B cell (primary cell): ENCODE data around the gene CFAP141. TPM values are rescaled to one million over a fixed set of nuclear protein-coding genes. Genes with fewer than 3 reads are reported as not detected.

Source experiments
- ATAC-seq: fragments of 200-7000 bp; cut with Tn5 transposase; one replicate; pipeline ENCODE4 v1.10.0; 2021; ENCODE audit warnings: low read depth, mild to moderate bottlenecking, moderate number of reproducible peaks, moderate library complexity
- CTCF ChIA-PET: fragments of 350-600 bp; sonication (Branson Sonifier 250); formaldehyde crosslinking; loops from one replicate; lab custom pipeline; 2021; ENCODE audit warnings: antibody characterized with exemption, inconsistent platforms; lab: Charles Lee
- POLR2A ChIA-PET: fragments of 350-600 bp; sonication (Branson Sonifier 250); formaldehyde crosslinking; loops from one replicate; lab custom pipeline; 2021; ENCODE audit warnings: antibody characterized with exemption; lab: Charles Lee
- DNase-seq: peaks from one replicate; pipeline ENCODE4 v3.0.0; 2013
- H2AFZ ChIP-seq: 2 replicates; pipeline ENCODE4 v1.6.1; 2012; ENCODE audit warnings: mild to moderate bottlenecking, low read depth, low read length; ENCODE audit not compliant: insufficient read depth, poor library complexity, severe bottlenecking
- H3K27ac ChIP-seq, 2 donors: 1 replicate in 1 of 2; 2 replicates in 1 of 2; pipeline ENCODE4 v1.5.1; 2012 to 2013; ENCODE audit warnings: low read length in 2 of 2, mild to moderate bottlenecking in 2 of 2, moderate library complexity in 1 of 2
- H3K27me3 ChIP-seq, 4 experiments: fragments of 200-600 bp in 1 of 4; sonication (generic) in 1 of 4; replicated peaks in 1 of 4; 1 replicate in 2 of 4; 2 replicates in 2 of 4; pipeline versions ENCODE4 v1.6.1 to v1.7.0; 2013 to 2016; ENCODE audit warnings: low read length in 3 of 4, mild to moderate bottlenecking in 2 of 4, mixed read lengths in 1 of 4, moderate library complexity in 1 of 4; ENCODE audit not compliant: insufficient read depth in 4 of 4, control insufficient read depth in 3 of 4; ENCODE audit errors: control extremely low read depth in 1 of 4
- H3K36me3 ChIP-seq, 2 experiments: replicated peaks in 1 of 2; 1 replicate in 1 of 2; 2 replicates in 1 of 2; pipeline versions ENCODE4 v1.6.1 to v1.7.1; 2013; ENCODE audit warnings: low read length in 1 of 2; ENCODE audit not compliant: insufficient read depth in 2 of 2, control insufficient read depth in 1 of 2; ENCODE audit errors: control extremely low read depth in 1 of 2, extremely low read depth in 1 of 2
- H3K4me1 ChIP-seq, 2 donors: fragments of 200-600 bp in 1 of 2; sonication (generic) in 1 of 2; 1 replicate in 1 of 2; 2 replicates in 1 of 2; pipeline versions ENCODE4 v1.5.1 to v1.6.1; 2013 to 2017; ENCODE audit warnings: low read length in 2 of 2; ENCODE audit not compliant: control insufficient read depth in 2 of 2, insufficient read depth in 2 of 2
- H3K4me2 ChIP-seq: replicated peaks from 2 replicates; pipeline ENCODE3; 2012; ENCODE audit warnings: mild to moderate bottlenecking, low read depth, low read length; ENCODE audit not compliant: poor library complexity, severe bottlenecking
- H3K4me3 ChIP-seq, 5 experiments: fragments of 200-600 bp in 1 of 5; sonication (generic) in 1 of 5; 1 replicate in 3 of 5; 2 replicates in 2 of 5; pipeline versions ENCODE4 v1.5.1 to v1.7.0; 2011 to 2016; ENCODE audit warnings: low read length in 4 of 5, mild to moderate bottlenecking in 4 of 5, low read depth in 2 of 5, control low read depth in 1 of 5, moderate library complexity in 1 of 5; ENCODE audit not compliant: insufficient read depth in 1 of 5; ENCODE audit errors: control extremely low read depth in 1 of 5, extremely low read depth in 1 of 5
- H3K79me2 ChIP-seq: fragments of 200-600 bp; sonication (generic); one replicate; pipeline ENCODE4 v1.6.0; 2016; ENCODE audit warnings: low read length; ENCODE audit not compliant: control insufficient read depth, insufficient read depth
- H3K9ac ChIP-seq: fragments of 200-600 bp; sonication (generic); 2 replicates; pipeline ENCODE4 v1.6.1; 2017; ENCODE audit warnings: mild to moderate bottlenecking, low read length, moderate library complexity
- H3K9me3 ChIP-seq, 3 donors: one replicate each; pipeline versions ENCODE4 v1.6.1 to v1.7.1; 2013; ENCODE audit warnings: low read length in 2 of 3; ENCODE audit not compliant: control insufficient read depth in 2 of 3, insufficient read depth in 1 of 3; ENCODE audit errors: control extremely low read depth in 1 of 3
- H4K20me1 ChIP-seq: 2 replicates; pipeline ENCODE4 v1.6.0; 2012; ENCODE audit warnings: mild to moderate bottlenecking, low read length; ENCODE audit not compliant: insufficient read depth, control insufficient read depth, poor library complexity, severe bottlenecking
- H3K27ac Mint-ChIP-seq: one replicate; pipeline ENCODE4 v1.8.0; 2021; ENCODE audit warnings: mixed read lengths
- H3K27me3 Mint-ChIP-seq: one replicate; pipeline ENCODE4 v1.8.0; 2021; ENCODE audit warnings: mixed read lengths
- H3K4me1 Mint-ChIP-seq: one replicate; pipeline ENCODE4 v1.8.0; 2021; ENCODE audit warnings: mixed read lengths
- H3K4me3 Mint-ChIP-seq: one replicate; pipeline ENCODE4 v1.8.0; 2021; ENCODE audit warnings: mixed read lengths
- H3K9me3 Mint-ChIP-seq: one replicate; pipeline ENCODE4 v1.8.0; 2022; ENCODE audit warnings: mixed read lengths; ENCODE audit not compliant: insufficient read depth
- EZH2 ChIP-seq: IDR thresholded peaks from 2 replicates; pipeline ENCODE4 v1.6.1; 2012; ENCODE audit warnings: borderline replicate concordance, low read depth, mild to moderate bottlenecking, moderate library complexity, low read length; ENCODE audit not compliant: insufficient read depth, poor library complexity, severe bottlenecking
- WGBS: methylation state at CpG from one replicate; pipeline ENCODE4 v1.1.5; 2013; ENCODE audit warnings: missing lambda C conversion rate; ENCODE audit not compliant: insufficient coverage; 5-methylcytosine and 5-hydroxymethylcytosine counted together
- intact Hi-C: fragments of 100-400 bp; cut with micrococcal nuclease; formaldehyde crosslinking; loops from one replicate; pipeline ENCODE4 v1.10.0; 2022
- polyA plus RNA-seq: library from polyadenylated mRNA; depleted of rRNA; stranded (reverse); fragments of >200 nt; gene quantifications from 2 replicates; pipeline ENCODE4 v1.2.3, GENCODE V29; 2012
- total RNA-seq, 2 donors: library from RNA; stranded (reverse); fragments of 120-200 nt in 1 of 2; gene quantifications; 1 replicate in 1 of 2; 2 replicates in 1 of 2; pipeline versions ENCODE4 v1.2.3 to v1.2.4, GENCODE V29; 2013 to 2022
- TF ChIP-seq, protein P1 (sequence below): fragments of 200-600 bp; IDR thresholded peaks from one replicate; pipeline ENCODE4 v1.8.0; 2022; ENCODE audit warnings: antibody characterized with exemption, mild to moderate bottlenecking

The CFAP141 gene
- total and polyA plus RNA-seq, 2 donors (not counting 1 experiment from before 2014, with no cell fraction given), result not detected

DNA sequence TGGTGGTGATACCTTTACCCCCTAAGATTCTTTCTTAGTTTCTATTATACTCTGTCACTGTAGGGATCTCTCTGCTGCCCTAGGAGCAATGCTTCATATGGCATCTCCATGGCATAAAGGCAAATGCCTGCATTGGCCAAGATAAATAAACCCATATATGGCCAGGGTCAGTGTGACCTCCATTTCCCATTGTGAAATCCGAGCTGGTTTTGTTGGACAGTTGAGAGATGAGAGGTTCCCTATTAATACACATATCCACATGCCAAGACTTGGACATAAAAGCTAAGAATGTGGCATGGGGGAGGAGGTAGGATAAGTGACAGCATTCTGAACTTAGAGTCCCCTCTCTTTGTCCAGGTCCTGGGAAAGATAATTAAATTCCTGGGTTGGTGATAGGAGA lies 15.6 kb downstream of the CFAP141 start:
- no CpG with 5 or more reads among the region's 1 CpG for WGBS
- Histone ChIP-seq H3K36me3 (no peaks in the 10 kb centered on the region), H2AFZ (no peak overlapping the region), H3K9ac (no peak overlapping the region), H4K20me1 (no peaks in the 10 kb centered on the region), H3K9me3 (no peaks in the 10 kb centered on the region), H3K27ac (no peak overlapping the region), H3K79me2 (no peaks in the 10 kb centered on the region), H3K27me3 (peaks cover 0 to 18% (median 7%) of the 10 kb centered on the region in 4 experiments), H3K4me2 (no peak overlapping the region), H3K4me1 (peaks cover 0 to 9% of the 10 kb centered on the region in 2 donors), H3K4me3 (no peak overlapping the region)
- Mint-ChIP-seq H3K27ac (no peak overlapping the region), H3K4me1 (no peaks in the 10 kb centered on the region), H3K9me3 (no peaks in the 10 kb centered on the region), H3K27me3 (peaks cover 35% of the 10 kb centered on the region), H3K4me3 (no peak overlapping the region)
- ChIA-PET POLR2A (no interaction called here), CTCF (interaction anchor here (0.6 to 1.2 kb wide), 3 partner anchors 9 to 146 kb away, joined by 3 to 5 read pairs (median 3); no protein-coding TSS in a partner anchor)
- no peak for DNase-seq
- TF ChIP-seq EZH2, result no peak
- TF ChIP-seq, protein P1, sequence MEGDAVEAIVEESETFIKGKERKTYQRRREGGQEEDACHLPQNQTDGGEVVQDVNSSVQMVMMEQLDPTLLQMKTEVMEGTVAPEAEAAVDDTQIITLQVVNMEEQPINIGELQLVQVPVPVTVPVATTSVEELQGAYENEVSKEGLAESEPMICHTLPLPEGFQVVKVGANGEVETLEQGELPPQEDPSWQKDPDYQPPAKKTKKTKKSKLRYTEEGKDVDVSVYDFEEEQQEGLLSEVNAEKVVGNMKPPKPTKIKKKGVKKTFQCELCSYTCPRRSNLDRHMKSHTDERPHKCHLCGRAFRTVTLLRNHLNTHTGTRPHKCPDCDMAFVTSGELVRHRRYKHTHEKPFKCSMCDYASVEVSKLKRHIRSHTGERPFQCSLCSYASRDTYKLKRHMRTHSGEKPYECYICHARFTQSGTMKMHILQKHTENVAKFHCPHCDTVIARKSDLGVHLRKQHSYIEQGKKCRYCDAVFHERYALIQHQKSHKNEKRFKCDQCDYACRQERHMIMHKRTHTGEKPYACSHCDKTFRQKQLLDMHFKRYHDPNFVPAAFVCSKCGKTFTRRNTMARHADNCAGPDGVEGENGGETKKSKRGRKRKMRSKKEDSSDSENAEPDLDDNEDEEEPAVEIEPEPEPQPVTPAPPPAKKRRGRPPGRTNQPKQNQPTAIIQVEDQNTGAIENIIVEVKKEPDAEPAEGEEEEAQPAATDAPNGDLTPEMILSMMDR, result no peak
- intact Hi-C loops, result no loop called here
- ATAC-seq, result no peak

DNA sequence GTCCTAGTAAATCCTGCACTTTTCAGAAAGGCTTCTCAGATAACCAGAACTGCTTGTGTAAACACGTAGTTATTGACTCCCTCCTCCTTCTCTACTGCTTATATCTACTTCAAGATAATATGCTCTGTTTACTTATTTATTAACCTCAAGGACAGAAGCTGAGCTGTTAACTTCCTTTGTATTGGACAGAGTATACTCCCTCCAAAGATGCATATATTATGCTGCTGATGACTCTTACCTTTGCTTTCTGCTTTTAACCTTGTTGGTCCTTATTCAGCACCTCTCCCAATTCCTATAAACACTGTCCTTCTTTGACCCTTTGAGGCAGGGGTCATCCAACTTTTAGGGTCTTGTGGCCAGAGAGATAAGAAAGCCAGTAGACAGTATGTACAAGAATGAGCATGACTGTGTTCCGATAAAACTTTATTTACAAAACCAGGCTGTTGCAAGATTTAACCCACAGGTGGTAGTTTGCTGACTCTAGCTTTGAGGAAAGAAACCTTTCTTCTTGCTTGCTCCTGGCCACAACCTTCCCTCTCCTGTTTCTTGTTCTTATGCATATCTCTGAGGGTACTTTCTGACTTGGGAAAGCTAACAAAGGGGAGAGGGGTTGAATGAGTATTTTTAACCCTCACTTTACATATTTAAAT lies 19.2 kb downstream of the CFAP141 start:
- Mint-ChIP-seq H3K9me3 (no peaks in the 10 kb centered on the region), H3K4me1 (peaks cover 13% of the 10 kb centered on the region), H3K27ac (no peak overlapping the region), H3K27me3 (peaks cover 20% of the 10 kb centered on the region), H3K4me3 (no peak overlapping the region)
- Histone ChIP-seq H3K9ac (no peak overlapping the region), H3K4me3 (no peak overlapping the region), H3K27me3 (peaks cover 0 to 6% (median 1%) of the 10 kb centered on the region in 4 experiments), H4K20me1 (no peaks in the 10 kb centered on the region), H3K4me1 (peaks cover 4 to 10% of the 10 kb centered on the region in 2 donors), H3K36me3 (no peaks in the 10 kb centered on the region), H3K9me3 (no peaks in the 10 kb centered on the region), H3K79me2 (peaks cover 23% of the 10 kb centered on the region), H3K4me2 (no peak overlapping the region), H2AFZ (no peak overlapping the region), H3K27ac (no peak overlapping the region)
- intact Hi-C loops, result loop anchor here (1.0 kb wide), 1 partner anchor 85 kb away; the partner anchor contains the start of gene HAX1
- CTCF ChIA-PET, result interaction anchor here (0.6 to 1.0 kb wide), 3 partner anchors 12 to 83 kb away, joined by 3 to 4 read pairs (median 3); no protein-coding TSS in a partner anchor
- 80% methylated on average over 1 of the region's 2 CpGs for WGBS
- ATAC-seq, result no peak
- POLR2A ChIA-PET, result no interaction called here
- DNase-seq, result no peak
- no peak for TF ChIP-seq EZH2
- TF ChIP-seq, protein P1, result no peak
